ENCODE data around the gene CCDC191.

The CCDC191 gene

DNA sequence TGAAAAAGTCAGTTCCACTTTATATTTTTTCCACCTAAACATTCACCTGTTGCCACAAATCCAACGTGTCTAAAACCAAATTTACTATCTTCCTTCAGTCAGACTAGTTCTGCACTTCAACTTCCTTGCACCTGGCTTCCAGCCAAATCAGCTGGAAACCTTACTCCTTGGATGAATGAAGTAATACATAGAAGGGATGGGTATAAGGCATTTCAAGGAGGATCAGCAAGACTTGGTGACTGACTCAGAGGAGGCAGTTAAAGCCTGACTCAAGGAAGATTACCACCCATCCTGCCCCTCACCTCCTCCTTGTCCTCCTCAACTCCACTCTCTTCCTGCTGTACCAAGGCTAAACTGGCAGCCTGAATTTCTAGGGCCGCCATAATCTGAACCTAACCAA lies 37.3 kb upstream of the CCDC191 start:
- Histone ChIP-seq H3K4me3 (ENCODE audit: control insufficient read depth in 1 of 7, extremely low read depth in 1 of 7, insufficient read depth in 4 of 7, low read depth in 2 of 7, low read length in 6 of 7) (no peak overlapping the region), H3K4me1 (ENCODE audit: control extremely low read depth in 1 of 4, control insufficient read depth in 4 of 4, insufficient read depth in 4 of 4, low read length in 3 of 4) (peaks cover 4 to 11% (median 7%) of the 10 kb centered on the region in 4 experiments), H3K9me3 (ENCODE audit: control extremely low read depth in 1 of 5, control insufficient read depth in 4 of 5, insufficient read depth in 2 of 5, low read depth in 1 of 5, low read length in 4 of 5) (no peaks in the 10 kb centered on the region), H3K27ac (ENCODE audit: insufficient read depth in 1 of 2, low read depth in 1 of 2, low read length in 2 of 2, poor library complexity in 1 of 2, severe bottlenecking in 2 of 2) (no peak overlapping the region), H3K36me3 (ENCODE audit: control insufficient read depth in 4 of 4, insufficient read depth in 4 of 4, low read length in 3 of 4) (peaks cover 0 to 2% (median under 1%) of the 10 kb centered on the region in 4 experiments), H3K27me3 (replicated peaks in 2 of 5; ENCODE audit: control insufficient read depth in 4 of 5, insufficient read depth in 5 of 5, low read length in 4 of 5) (no peaks in the 10 kb centered on the region)
- POLR2A ChIA-PET = no interaction called here
- WGBS (ENCODE audit: insufficient coverage) = 100% methylated on average over 1 of the region's 2 CpGs
- DNase-seq = peak in 2 of 3 donors; percentile 31 to 33
- CTCF ChIA-PET = interaction anchor here (1.0 kb wide), 1 partner anchor 32 kb away, joined by 3 read pairs; no protein-coding TSS in a partner anchor

DNA sequence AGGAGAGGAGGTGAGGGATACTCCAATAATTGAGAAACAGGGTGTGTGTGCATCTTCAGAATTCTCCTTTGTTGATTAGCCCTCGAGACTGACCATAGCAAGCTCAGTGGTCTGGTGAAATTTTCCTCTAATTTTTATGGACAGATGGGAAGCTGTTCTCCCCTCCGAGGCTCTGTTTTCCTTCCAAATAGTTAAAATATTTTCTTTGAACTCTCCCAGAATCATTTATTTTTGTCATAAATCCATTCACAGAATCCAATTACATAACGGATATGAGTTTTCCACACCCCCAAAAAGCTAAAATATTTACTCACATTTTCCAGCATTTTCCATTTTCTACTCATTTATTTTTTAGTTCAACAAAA lies 36.7 kb upstream of the CCDC191 start:
- H3K9me3 ChIP-seq (ENCODE audit: control extremely low read depth in 1 of 5, control insufficient read depth in 4 of 5, insufficient read depth in 2 of 5, low read depth in 1 of 5, low read length in 4 of 5) = no peaks in the 10 kb centered on the region
- H3K36me3 ChIP-seq (ENCODE audit: control insufficient read depth in 4 of 4, insufficient read depth in 4 of 4, low read length in 3 of 4) = peaks cover 0 to 3% (median 1%) of the 10 kb centered on the region in 4 experiments
- WGBS (ENCODE audit: insufficient coverage) = 95% methylated on average over 2 of the region's 3 CpGs
- peaks cover 4 to 11% (median 7%) of the 10 kb centered on the region in 4 experiments for H3K4me1 ChIP-seq (ENCODE audit: control extremely low read depth in 1 of 4, control insufficient read depth in 4 of 4, insufficient read depth in 4 of 4, low read length in 3 of 4)
- CTCF ChIA-PET = no interaction called here
- H3K27ac ChIP-seq (ENCODE audit: insufficient read depth in 1 of 2, low read depth in 1 of 2, low read length in 2 of 2, poor library complexity in 1 of 2, severe bottlenecking in 2 of 2) = no peak overlapping the region
- no peak for DNase-seq
- H3K4me3 ChIP-seq (ENCODE audit: control insufficient read depth in 1 of 7, extremely low read depth in 1 of 7, insufficient read depth in 4 of 7, low read depth in 2 of 7, low read length in 6 of 7) = no peak overlapping the region
- POLR2A ChIA-PET = no interaction called here
- no peaks in the 10 kb centered on the region for H3K27me3 ChIP-seq (replicated peaks in 2 of 5; ENCODE audit: control insufficient read depth in 4 of 5, insufficient read depth in 5 of 5, low read length in 4 of 5)

DNA sequence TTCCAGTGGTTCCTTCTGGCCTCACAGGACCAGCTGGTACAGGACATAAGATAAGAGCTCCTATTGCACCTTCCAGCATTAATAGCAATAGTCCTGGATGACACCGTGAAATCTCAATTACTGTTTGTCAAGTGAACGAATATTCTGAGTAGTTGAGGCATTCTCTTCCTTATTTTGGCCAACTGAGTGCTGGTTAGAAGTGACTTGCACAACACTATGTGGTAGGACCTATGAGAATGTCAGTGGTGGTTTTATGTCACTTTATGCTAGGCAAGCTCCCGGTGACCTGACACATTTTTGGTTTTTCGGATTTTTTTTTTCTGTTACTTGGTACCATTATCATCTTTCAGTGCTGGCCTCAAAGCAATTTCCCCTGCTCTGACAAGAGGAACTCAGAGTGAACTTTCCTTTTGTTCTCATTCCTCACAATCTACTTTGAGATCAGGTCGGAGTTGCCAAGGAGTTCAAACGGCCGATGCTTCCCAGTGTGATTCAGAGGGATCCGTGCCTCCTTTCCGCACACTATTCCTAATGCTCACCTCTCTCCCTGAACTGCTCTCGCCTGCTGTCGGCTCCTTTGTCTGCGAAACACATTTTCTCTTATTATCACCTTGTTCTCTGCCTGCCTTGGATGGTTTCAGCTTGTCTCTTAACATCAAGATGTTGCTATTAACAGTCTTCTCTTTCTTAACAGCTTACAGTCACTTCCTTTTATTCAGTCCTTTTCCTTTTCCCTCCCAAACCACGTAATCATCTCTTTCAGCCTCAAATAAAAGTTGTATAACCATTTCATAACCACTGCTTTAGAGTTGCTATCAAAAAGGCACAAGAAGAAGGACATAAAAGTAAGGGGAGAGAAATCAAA lies 36.1 kb upstream of the CCDC191 start:
- 47% methylated on average over 12 of the region's 13 CpGs for WGBS (ENCODE audit: insufficient coverage)
- ChIA-PET POLR2A (interaction anchor here (0.6 kb wide), 1 partner anchor 37 kb away, joined by 3 read pairs; no protein-coding TSS in a partner anchor), CTCF (no interaction called here)
- no peak overlapping the region for H3K27ac ChIP-seq (ENCODE audit: insufficient read depth in 1 of 2, low read depth in 1 of 2, low read length in 2 of 2, poor library complexity in 1 of 2, severe bottlenecking in 2 of 2)
- H3K4me3 ChIP-seq (ENCODE audit: control insufficient read depth in 1 of 7, extremely low read depth in 1 of 7, insufficient read depth in 4 of 7, low read depth in 2 of 7, low read length in 6 of 7) = peak overlapping the region in 3 of 7 experiments; percentile 28 to 56 (median 49)
- peak in 2 of 3 donors; percentile 33 to 47 for DNase-seq
- peaks cover 0 to 8% (median 6%) of the 10 kb centered on the region in 4 experiments for H3K36me3 ChIP-seq (ENCODE audit: control insufficient read depth in 4 of 4, insufficient read depth in 4 of 4, low read length in 3 of 4)
- H3K4me1 ChIP-seq (ENCODE audit: control extremely low read depth in 1 of 4, control insufficient read depth in 4 of 4, insufficient read depth in 4 of 4, low read length in 3 of 4) = peaks cover 4 to 11% (median 7%) of the 10 kb centered on the region in 4 experiments
- H3K9me3 ChIP-seq (ENCODE audit: control extremely low read depth in 1 of 5, control insufficient read depth in 4 of 5, insufficient read depth in 2 of 5, low read depth in 1 of 5, low read length in 4 of 5) = peaks cover 0 to 4% (median 0%) of the 10 kb centered on the region in 5 experiments
- no peaks in the 10 kb centered on the region for H3K27me3 ChIP-seq (replicated peaks in 2 of 5; ENCODE audit: control insufficient read depth in 4 of 5, insufficient read depth in 5 of 5, low read length in 4 of 5)

DNA sequence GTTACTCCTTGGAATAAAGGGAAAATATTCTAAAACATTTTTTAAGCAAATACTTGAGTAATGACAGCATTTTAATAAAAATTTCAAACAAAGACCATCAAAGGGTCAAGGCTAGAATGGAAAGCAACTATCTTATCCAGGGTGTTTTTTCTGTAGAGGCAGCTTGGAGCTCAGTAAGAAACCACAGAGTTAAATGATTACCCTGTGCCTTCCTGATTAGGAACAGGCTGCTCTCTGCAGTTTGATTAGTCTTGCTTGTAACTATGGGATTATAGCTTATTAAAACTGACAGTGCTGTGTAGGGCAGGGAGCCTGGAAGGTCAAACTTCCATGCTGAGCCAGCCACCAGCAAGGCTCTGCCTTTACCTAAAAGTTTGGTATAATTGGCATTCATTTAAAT lies 33.3 kb upstream of the CCDC191 start:
- Histone ChIP-seq H3K4me1 (ENCODE audit: control extremely low read depth in 1 of 4, control insufficient read depth in 4 of 4, insufficient read depth in 4 of 4, low read length in 3 of 4) (peaks cover 4 to 11% (median 7%) of the 10 kb centered on the region in 4 experiments), H3K36me3 (ENCODE audit: control insufficient read depth in 4 of 4, insufficient read depth in 4 of 4, low read length in 3 of 4) (peaks cover 16 to 32% (median 26%) of the 10 kb centered on the region in 4 experiments), H3K9me3 (ENCODE audit: control extremely low read depth in 1 of 5, control insufficient read depth in 4 of 5, insufficient read depth in 2 of 5, low read depth in 1 of 5, low read length in 4 of 5) (peaks cover 0 to 9% (median 0%) of the 10 kb centered on the region in 5 experiments), H3K27ac (ENCODE audit: insufficient read depth in 1 of 2, low read depth in 1 of 2, low read length in 2 of 2, poor library complexity in 1 of 2, severe bottlenecking in 2 of 2) (no peak overlapping the region), H3K27me3 (replicated peaks in 2 of 5; ENCODE audit: control insufficient read depth in 4 of 5, insufficient read depth in 5 of 5, low read length in 4 of 5) (no peaks in the 10 kb centered on the region), H3K4me3 (ENCODE audit: control insufficient read depth in 1 of 7, extremely low read depth in 1 of 7, insufficient read depth in 4 of 7, low read depth in 2 of 7, low read length in 6 of 7) (no peak overlapping the region)
- ChIA-PET POLR2A (no interaction called here), CTCF (interaction anchor here (1.3 kb wide), 1 partner anchor 41 kb away, joined by 3 read pairs; no protein-coding TSS in a partner anchor)
- DNase-seq = no peak

DNA sequence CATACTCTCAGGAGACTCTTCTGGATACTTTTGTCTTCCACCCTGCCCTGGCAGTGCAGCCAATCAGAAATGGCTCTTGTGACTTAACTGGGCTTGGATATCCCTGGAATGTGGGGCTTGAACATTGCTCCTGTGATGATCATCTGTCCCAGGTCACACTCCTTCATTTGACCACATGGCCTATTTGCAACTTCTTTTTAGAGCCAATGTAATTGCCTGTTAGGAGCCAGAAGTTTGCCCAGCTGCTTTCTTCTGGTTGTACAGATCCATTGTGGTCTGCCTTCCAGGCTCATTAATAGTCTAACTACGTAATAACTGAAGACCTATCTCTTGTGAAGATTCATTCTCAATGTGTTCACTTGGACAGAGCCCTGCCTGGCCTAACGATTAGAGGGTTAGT lies 30.0 kb upstream of the CCDC191 start:
- peaks cover 0 to 9% (median 0%) of the 10 kb centered on the region in 5 experiments for H3K9me3 ChIP-seq (ENCODE audit: control extremely low read depth in 1 of 5, control insufficient read depth in 4 of 5, insufficient read depth in 2 of 5, low read depth in 1 of 5, low read length in 4 of 5)
- 100% methylated on average over 1 of the region's 2 CpGs for WGBS (ENCODE audit: insufficient coverage)
- no peak for DNase-seq
- ChIA-PET POLR2A (no interaction called here), CTCF (no interaction called here)
- H3K36me3 ChIP-seq (ENCODE audit: control insufficient read depth in 4 of 4, insufficient read depth in 4 of 4, low read length in 3 of 4) = peaks cover 28 to 61% (median 46%) of the 10 kb centered on the region in 4 experiments
- no peak overlapping the region for H3K27ac ChIP-seq (ENCODE audit: insufficient read depth in 1 of 2, low read depth in 1 of 2, low read length in 2 of 2, poor library complexity in 1 of 2, severe bottlenecking in 2 of 2)
- H3K4me1 ChIP-seq (ENCODE audit: control extremely low read depth in 1 of 4, control insufficient read depth in 4 of 4, insufficient read depth in 4 of 4, low read length in 3 of 4) = no peaks in the 10 kb centered on the region
- no peaks in the 10 kb centered on the region for H3K27me3 ChIP-seq (replicated peaks in 2 of 5; ENCODE audit: control insufficient read depth in 4 of 5, insufficient read depth in 5 of 5, low read length in 4 of 5)
- H3K4me3 ChIP-seq (ENCODE audit: control insufficient read depth in 1 of 7, extremely low read depth in 1 of 7, insufficient read depth in 4 of 7, low read depth in 2 of 7, low read length in 6 of 7) = no peak overlapping the region

DNA sequence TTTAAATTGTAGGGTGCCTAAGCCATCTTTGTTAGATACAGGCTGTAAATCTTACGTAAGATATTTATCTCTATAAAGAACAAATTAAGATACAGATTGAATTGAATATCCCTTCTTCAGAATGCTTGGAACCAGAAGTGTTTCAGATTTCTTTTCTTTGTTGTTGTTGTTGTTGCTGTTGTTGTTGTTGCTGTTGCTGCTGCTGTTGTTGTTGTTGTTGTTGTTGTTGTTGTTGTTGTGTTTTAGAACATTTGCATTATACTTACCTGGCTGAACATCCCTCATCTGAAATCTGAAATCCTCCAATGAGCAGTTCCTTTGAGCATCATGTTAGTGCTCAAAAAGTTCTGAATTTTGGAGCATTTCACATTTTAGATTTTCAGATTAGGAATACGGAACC lies 26.8 kb upstream of the CCDC191 start:
- DNase-seq = no peak
- ChIA-PET CTCF (no interaction called here), POLR2A (no interaction called here)
- Histone ChIP-seq H3K27me3 (replicated peaks in 2 of 5; ENCODE audit: control insufficient read depth in 4 of 5, insufficient read depth in 5 of 5, low read length in 4 of 5) (no peaks in the 10 kb centered on the region), H3K4me3 (ENCODE audit: control insufficient read depth in 1 of 7, extremely low read depth in 1 of 7, insufficient read depth in 4 of 7, low read depth in 2 of 7, low read length in 6 of 7) (no peak overlapping the region), H3K27ac (ENCODE audit: insufficient read depth in 1 of 2, low read depth in 1 of 2, low read length in 2 of 2, poor library complexity in 1 of 2, severe bottlenecking in 2 of 2) (no peak overlapping the region), H3K36me3 (ENCODE audit: control insufficient read depth in 4 of 4, insufficient read depth in 4 of 4, low read length in 3 of 4) (peaks cover 40 to 84% (median 63%) of the 10 kb centered on the region in 4 experiments), H3K9me3 (ENCODE audit: control extremely low read depth in 1 of 5, control insufficient read depth in 4 of 5, insufficient read depth in 2 of 5, low read depth in 1 of 5, low read length in 4 of 5) (peaks cover 0 to 9% (median 0%) of the 10 kb centered on the region in 5 experiments), H3K4me1 (ENCODE audit: control extremely low read depth in 1 of 4, control insufficient read depth in 4 of 4, insufficient read depth in 4 of 4, low read length in 3 of 4) (no peaks in the 10 kb centered on the region)
- WGBS (ENCODE audit: insufficient coverage) = 100% methylated on average over 1 of the region's 2 CpGs

DNA sequence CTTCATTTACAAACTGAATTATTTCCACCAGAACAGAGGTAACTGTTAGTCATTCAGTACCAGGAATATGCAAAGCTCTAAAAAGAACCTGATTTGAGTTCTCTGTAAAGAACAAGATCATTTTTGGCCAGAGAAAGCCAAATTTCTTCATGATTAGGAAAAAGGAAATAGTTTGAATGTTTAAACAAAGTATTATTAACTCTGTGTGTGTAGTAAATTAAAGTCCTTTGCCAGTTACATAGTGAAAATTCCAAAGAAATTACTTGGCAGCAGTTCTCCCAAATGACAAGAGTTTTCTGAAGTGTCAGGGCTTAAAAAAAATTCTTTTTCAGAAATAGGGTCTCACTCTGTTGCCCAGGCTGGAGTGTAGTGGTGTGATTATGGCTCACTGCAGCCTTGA lies 24.7 kb upstream of the CCDC191 start:
- no peaks in the 10 kb centered on the region for H3K4me1 ChIP-seq (ENCODE audit: control extremely low read depth in 1 of 4, control insufficient read depth in 4 of 4, insufficient read depth in 4 of 4, low read length in 3 of 4)
- H3K9me3 ChIP-seq (ENCODE audit: control extremely low read depth in 1 of 5, control insufficient read depth in 4 of 5, insufficient read depth in 2 of 5, low read depth in 1 of 5, low read length in 4 of 5) = no peaks in the 10 kb centered on the region
- H3K27ac ChIP-seq (ENCODE audit: insufficient read depth in 1 of 2, low read depth in 1 of 2, low read length in 2 of 2, poor library complexity in 1 of 2, severe bottlenecking in 2 of 2) = no peak overlapping the region
- ChIA-PET CTCF (no interaction called here), POLR2A (no interaction called here)
- H3K36me3 ChIP-seq (ENCODE audit: control insufficient read depth in 4 of 4, insufficient read depth in 4 of 4, low read length in 3 of 4) = peaks cover 43 to 85% (median 63%) of the 10 kb centered on the region in 4 experiments
- DNase-seq = no peak
- no peak overlapping the region for H3K4me3 ChIP-seq (ENCODE audit: control insufficient read depth in 1 of 7, extremely low read depth in 1 of 7, insufficient read depth in 4 of 7, low read depth in 2 of 7, low read length in 6 of 7)
- no peaks in the 10 kb centered on the region for H3K27me3 ChIP-seq (replicated peaks in 2 of 5; ENCODE audit: control insufficient read depth in 4 of 5, insufficient read depth in 5 of 5, low read length in 4 of 5)

Measured in common myeloid progenitor, CD34-positive (primary cell).